HepG2 (cell line): ENCODE measurements around the gene HACD1. TPM values are rescaled to one million over a fixed set of nuclear protein-coding genes. Genes with fewer than 3 reads are reported as not detected.

Experiments
- DPF2 ChIP-seq: sonication (generic); formaldehyde crosslinking; IDR thresholded peaks from 2 replicates; pipeline ENCODE4 v1.4.0; 2020; ENCODE audit warnings: mild to moderate bottlenecking, low read depth, missing genetic modification reagents, borderline replicate concordance
- ELF4 ChIP-seq: sonication (generic); formaldehyde crosslinking; IDR thresholded peaks from 2 replicates; pipeline ENCODE4 v1.5.0; 2020; ENCODE audit warnings: missing genetic modification reagents, mild to moderate bottlenecking, moderate library complexity, borderline replicate concordance
- ERF ChIP-seq: IDR thresholded peaks from 2 replicates; pipeline ENCODE4 v1.6.1; 2018; ENCODE audit warnings: missing biosample characterization, missing genetic modification reagents
- KLF15 ChIP-seq: sonication (generic); formaldehyde crosslinking; IDR thresholded peaks from 2 replicates; pipeline ENCODE4 v1.8.1; 2023; ENCODE audit warnings: borderline replicate concordance, mild to moderate bottlenecking, inconsistent platforms, missing genetic modification reagents, mixed read lengths
- MED1 ChIP-seq: sonication (generic); formaldehyde crosslinking; IDR thresholded peaks from 2 replicates; pipeline ENCODE4 v1.4.0; 2020; ENCODE audit warnings: missing genetic modification reagents
- NCOA1 ChIP-seq: sonication (generic); formaldehyde crosslinking; IDR thresholded peaks from 2 replicates; pipeline ENCODE4 v1.9.0; 2021; ENCODE audit warnings: missing genetic modification reagents
- PCBP1 ChIP-seq: fragments of 200-400 bp; formaldehyde crosslinking; IDR thresholded peaks from 2 replicates; pipeline ENCODE4 v1.6.1; 2017; ENCODE audit warnings: mild to moderate bottlenecking, low read depth, low read length, borderline replicate concordance
- SMARCC2 ChIP-seq: fragments of 450-650 bp; IDR thresholded peaks from 2 replicates; pipeline ENCODE4 v1.6.1; 2017; ENCODE audit warnings: antibody characterized with exemption, mild to moderate bottlenecking
- TCF7L2 ChIP-seq: IDR thresholded peaks from 2 replicates; pipeline ENCODE4 v1.6.1; 2011; ENCODE audit warnings: mild to moderate bottlenecking, low read depth, low read length, moderate library complexity
- TOPORS ChIP-seq: sonication (generic); formaldehyde crosslinking; IDR thresholded peaks from 2 replicates; pipeline ENCODE4 v1.8.0; 2023; ENCODE audit warnings: mild to moderate bottlenecking, missing genetic modification reagents
- YEATS4 ChIP-seq: sonication (generic); formaldehyde crosslinking; IDR thresholded peaks from 2 replicates; pipeline ENCODE4 v1.4.0; 2020; ENCODE audit warnings: missing genetic modification reagents, borderline replicate concordance
- ZC3H13 ChIP-seq: sonication (generic); formaldehyde crosslinking; IDR thresholded peaks from 2 replicates; pipeline ENCODE4 v1.8.1; 2023; ENCODE audit warnings: mild to moderate bottlenecking, missing genetic modification reagents, moderate library complexity
- ZNF335 ChIP-seq: sonication (generic); formaldehyde crosslinking; IDR thresholded peaks from 2 replicates; pipeline ENCODE4 v1.4.0; 2020; ENCODE audit warnings: missing genetic modification reagents
- ZNF343 ChIP-seq: sonication (generic); formaldehyde crosslinking; IDR thresholded peaks from 2 replicates; pipeline ENCODE4 v1.4.0; 2020; ENCODE audit warnings: mild to moderate bottlenecking, missing genetic modification reagents
- polyA plus RNA-seq, 8 experiments: library from polyadenylated mRNA; depleted of rRNA in 3 of 8; stranded (reverse) in 7 of 8; unstranded in 1 of 8; fragments of >200 nt; fragmentation: Illumina TruSeq in 4 of 8; extraction: Trizol in 4 of 8; gene quantifications; 2 replicates each; pipeline versions ENCODE4 v1.2.1 to v1.2.3, GENCODE V29; 2011 to 2016; ENCODE audit warnings: low read depth in 4 of 8, missing spikeins in 1 of 8, mixed read lengths in 1 of 8; ENCODE audit not compliant: insufficient read depth in 1 of 8
- total RNA-seq, 5 experiments: library from RNA; depleted of rRNA; stranded (reverse); fragments of >200 nt; fragmentation: Illumina TruSeq; extraction: Trizol; gene quantifications; 2 replicates each; pipeline ENCODE4 v1.2.3, GENCODE V29; 2016; ENCODE audit warnings: low read depth in 1 of 5
- TF ChIP-seq, protein P1 (sequence below): sonication (generic); formaldehyde crosslinking; IDR thresholded peaks from 2 replicates; pipeline ENCODE4 v1.9.0; 2021; ENCODE audit warnings: missing genetic modification reagents, borderline replicate concordance
- TF ChIP-seq, protein P2 (sequence below): sonication (generic); formaldehyde crosslinking; IDR thresholded peaks from 2 replicates; pipeline ENCODE4 v1.8.0; 2023; ENCODE audit warnings: mild to moderate bottlenecking, missing genetic modification reagents
- TF ChIP-seq, protein P3 (sequence below): fragments of 450-650 bp; IDR thresholded peaks from 2 replicates; pipeline ENCODE4 v1.6.1; 2016
- TF ChIP-seq, protein P4 (sequence below): IDR thresholded peaks from 2 replicates; pipeline ENCODE4 v1.6.1; 2016; ENCODE audit warnings: missing compliant biosample characterization, missing genetic modification reagents, borderline replicate concordance

The HACD1 gene
- total and polyA plus RNA-seq, 2 of the 13 experiments (the other 11 are each of a cell fraction or from before 2014, with no cell fraction given) = 43.4 to 47.6 TPM

DNA sequence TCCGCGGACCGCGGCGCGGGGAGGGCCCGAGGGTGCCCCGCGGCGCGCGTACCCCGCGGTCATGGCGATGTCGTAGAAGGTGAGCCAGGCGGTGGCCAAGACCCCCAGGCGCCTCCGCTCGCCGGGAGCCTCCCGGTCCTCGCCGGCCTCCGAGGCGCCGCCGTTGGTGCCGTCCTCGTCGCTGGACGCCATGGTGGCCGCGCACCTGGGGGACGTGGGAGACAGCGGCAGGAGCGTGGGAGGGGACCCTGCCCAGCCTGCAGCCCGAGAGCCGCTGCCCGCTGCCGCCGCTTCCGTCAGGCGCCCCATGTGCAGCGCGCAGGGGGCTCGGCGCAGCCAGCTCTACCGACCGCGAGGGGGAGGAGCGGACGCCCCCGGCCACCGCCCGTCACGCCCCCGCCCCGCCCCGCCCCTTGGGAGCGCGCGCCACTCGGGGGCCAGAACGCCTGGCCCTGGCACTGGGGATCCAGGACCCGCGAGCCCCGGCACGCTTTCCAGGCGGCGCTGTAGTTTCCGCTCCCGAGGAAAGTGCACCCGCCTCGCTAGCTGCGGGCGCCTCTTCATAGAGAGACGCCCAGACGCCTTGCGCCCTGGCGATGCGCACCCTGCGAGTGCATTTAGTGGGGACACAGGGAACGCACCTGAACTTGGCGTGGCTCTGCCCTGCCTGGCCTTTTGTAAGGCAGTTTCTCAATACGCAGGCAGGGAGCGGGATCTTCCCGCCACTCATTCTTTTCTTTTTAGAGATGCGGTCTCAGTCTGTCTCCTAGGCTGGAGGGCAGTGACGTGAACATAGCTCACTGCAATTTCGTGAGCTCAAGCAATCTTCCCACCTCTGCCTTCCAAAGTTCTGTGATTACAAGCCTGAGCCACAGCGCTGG lies at the start of gene HACD1 (continued):
- TF ChIP-seq, protein P1, sequence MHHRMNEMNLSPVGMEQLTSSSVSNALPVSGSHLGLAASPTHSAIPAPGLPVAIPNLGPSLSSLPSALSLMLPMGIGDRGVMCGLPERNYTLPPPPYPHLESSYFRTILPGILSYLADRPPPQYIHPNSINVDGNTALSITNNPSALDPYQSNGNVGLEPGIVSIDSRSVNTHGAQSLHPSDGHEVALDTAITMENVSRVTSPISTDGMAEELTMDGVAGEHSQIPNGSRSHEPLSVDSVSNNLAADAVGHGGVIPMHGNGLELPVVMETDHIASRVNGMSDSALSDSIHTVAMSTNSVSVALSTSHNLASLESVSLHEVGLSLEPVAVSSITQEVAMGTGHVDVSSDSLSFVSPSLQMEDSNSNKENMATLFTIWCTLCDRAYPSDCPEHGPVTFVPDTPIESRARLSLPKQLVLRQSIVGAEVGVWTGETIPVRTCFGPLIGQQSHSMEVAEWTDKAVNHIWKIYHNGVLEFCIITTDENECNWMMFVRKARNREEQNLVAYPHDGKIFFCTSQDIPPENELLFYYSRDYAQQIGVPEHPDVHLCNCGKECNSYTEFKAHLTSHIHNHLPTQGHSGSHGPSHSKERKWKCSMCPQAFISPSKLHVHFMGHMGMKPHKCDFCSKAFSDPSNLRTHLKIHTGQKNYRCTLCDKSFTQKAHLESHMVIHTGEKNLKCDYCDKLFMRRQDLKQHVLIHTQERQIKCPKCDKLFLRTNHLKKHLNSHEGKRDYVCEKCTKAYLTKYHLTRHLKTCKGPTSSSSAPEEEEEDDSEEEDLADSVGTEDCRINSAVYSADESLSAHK (CRISPR knock-in tag) = no peak
- TF ChIP-seq ZNF343 (CRISPR knock-in tag) = 0 out of 2 replicates have a peak, but pooled peaks have one; percentile 64
- TF ChIP-seq, protein P2, sequence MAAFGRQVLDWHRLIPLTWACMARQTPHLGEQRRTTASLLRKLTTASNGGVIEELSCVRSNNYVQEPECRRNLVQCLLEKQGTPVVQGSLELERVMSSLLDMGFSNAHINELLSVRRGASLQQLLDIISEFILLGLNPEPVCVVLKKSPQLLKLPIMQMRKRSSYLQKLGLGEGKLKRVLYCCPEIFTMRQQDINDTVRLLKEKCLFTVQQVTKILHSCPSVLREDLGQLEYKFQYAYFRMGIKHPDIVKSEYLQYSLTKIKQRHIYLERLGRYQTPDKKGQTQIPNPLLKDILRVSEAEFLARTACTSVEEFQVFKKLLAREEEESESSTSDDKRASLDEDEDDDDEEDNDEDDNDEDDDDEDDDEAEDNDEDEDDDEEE (CRISPR knock-in tag) = no peak
- TF ChIP-seq PCBP1 = no peak
- no peak for TF ChIP-seq ZC3H13 (CRISPR knock-in tag)
- TF ChIP-seq DPF2 = no peak
- peak; percentile 83 for TF ChIP-seq YEATS4
- TF ChIP-seq NCOA1 (CRISPR knock-in tag) = no peak
- TF ChIP-seq, protein P3, sequence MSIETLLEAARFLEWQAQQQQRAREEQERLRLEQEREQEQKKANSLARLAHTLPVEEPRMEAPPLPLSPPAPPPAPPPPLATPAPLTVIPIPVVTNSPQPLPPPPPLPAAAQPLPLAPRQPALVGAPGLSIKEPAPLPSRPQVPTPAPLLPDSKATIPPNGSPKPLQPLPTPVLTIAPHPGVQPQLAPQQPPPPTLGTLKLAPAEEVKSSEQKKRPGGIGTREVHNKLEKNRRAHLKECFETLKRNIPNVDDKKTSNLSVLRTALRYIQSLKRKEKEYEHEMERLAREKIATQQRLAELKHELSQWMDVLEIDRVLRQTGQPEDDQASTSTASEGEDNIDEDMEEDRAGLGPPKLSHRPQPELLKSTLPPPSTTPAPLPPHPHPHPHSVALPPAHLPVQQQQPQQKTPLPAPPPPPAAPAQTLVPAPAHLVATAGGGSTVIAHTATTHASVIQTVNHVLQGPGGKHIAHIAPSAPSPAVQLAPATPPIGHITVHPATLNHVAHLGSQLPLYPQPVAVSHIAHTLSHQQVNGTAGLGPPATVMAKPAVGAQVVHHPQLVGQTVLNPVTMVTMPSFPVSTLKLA = no peak
- TF ChIP-seq TCF7L2 = no peak
- no peak for TF ChIP-seq TOPORS (CRISPR knock-in tag)
- peak; percentile 54 for TF ChIP-seq MED1 (CRISPR knock-in tag)
- peak; percentile 88 for TF ChIP-seq ZNF335 (CRISPR knock-in tag)
- TF ChIP-seq ELF4 = 0 out of 2 replicates have a peak, but pooled peaks have one; percentile 47
- TF ChIP-seq, protein P4, sequence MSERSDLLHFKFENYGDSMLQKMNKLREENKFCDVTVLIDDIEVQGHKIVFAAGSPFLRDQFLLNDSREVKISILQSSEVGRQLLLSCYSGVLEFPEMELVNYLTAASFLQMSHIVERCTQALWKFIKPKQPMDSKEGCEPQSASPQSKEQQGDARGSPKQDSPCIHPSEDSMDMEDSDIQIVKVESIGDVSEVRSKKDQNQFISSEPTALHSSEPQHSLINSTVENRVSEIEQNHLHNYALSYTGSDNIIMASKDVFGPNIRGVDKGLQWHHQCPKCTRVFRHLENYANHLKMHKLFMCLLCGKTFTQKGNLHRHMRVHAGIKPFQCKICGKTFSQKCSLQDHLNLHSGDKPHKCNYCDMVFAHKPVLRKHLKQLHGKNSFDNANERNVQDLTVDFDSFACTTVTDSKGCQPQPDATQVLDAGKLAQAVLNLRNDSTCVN (CRISPR knock-in tag) = no peak
- no peak for TF ChIP-seq KLF15
- TF ChIP-seq SMARCC2 = no peak
- TF ChIP-seq ERF (CRISPR knock-in tag) = peak; percentile 14; the same call in 1 of the 2 replicates
